CD4-positive, alpha-beta T cell treated with Interferon gamma for 1 hour (primary cell): ENCODE measurements around the gene SERPINB10.
A peak's percentile ranks its signal among the peaks of the same experiment; 100 is the strongest.

Experiments used
- DNase-seq: peaks from one replicate; pipeline ENCODE4 v3.0.0-alpha.2; 2020

The SERPINB10 gene

DNA sequence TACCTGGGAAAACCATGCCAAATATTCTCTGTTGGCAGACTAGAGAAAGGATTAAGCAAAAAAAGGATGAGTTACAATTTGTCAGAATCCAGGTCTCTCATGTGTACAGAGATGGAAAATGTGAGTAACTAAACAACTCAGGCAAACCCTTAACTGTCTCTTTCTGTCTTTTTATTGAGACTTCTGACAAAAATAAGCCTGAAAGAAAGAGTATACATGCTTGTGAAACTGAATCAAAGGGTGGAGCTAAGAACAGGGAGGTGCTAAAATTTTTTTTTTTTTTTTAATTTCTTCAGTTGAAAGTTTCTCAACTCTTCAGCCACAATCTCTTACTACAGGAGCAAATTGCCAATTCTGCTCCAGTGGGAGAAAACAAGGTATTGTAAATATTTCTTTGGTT, at the start of gene SERPINB10:
Gene SERPINB10, plus strand, starts transcription at position 295 of the 400 bp plus-strand sequence. CDS start 7,553 bp downstream, outside the sequence.
- no peak for DNase-seq

- no peak for DNase-seq
These were observed 49.3 kb upstream of the SERPINB10 start for GRCh38 chr18:63858456-63858855.

- peak; percentile 9 for DNase-seq
These were observed 47.8 kb upstream of the SERPINB10 start for GRCh38 chr18:63859781-63860475.

DNA sequence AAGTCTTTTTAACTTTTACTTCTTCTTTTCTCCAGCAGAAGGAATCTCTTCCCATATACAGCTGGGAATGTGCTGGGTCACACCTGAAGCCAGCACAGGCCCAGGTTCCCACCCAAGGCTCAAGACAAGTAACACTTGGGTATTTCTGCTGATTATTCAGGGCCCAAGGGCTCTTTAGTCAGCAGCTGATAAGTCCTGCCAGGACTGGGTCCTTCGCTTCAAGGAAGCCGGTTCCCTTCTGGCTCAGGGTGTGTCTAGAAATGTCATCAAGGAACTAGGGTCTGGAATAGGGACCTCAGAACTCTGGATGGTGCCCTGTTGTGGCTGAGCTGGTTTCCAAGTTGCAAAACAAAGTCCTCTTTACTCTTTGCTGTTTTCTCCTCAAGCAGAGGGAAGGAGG, 47.2 kb upstream of the SERPINB10 start:
- no peak for DNase-seq

DNA sequence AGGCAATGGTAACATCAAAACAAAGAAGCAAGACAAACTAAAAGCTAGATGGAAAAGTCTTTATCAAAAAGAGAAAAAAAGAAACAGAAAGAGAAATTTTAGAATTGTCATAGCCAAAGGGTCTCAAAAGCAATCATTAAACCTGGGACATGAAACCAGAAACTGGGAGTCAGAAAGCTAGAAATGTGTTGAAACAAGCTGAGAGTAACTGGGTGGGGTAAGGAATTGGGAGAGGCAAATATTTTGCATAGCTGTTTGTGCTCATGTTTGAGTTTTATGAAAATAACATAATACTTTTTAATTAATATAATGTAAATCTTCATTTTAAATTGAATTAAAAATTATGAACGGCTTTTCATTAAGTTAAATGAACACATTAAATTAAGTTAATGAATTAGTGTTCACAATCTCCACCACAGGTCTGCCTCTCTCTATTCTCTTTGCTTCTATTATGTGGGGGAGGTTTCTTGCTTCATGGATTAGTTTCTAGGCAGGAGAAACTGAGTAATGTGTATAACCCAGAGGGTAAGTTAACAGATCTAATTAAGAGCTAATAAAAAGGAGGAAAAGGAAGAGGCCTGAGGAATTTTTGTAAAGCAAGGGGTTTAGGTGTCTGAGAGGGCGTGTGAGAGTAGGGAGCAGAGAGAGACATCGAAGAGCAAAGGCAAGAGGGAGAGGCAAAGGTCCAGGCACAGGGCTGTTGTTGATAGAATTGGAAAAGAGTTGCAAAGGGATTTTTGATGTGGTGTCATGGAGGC, 40.2 kb upstream of the SERPINB10 start:
- no peak for DNase-seq

- no peak for DNase-seq
These were observed 39.2 kb upstream of the SERPINB10 start for GRCh38 chr18:63868546-63868945.

- DNase-seq, result peak; percentile 66
These were observed 38.4 kb upstream of the SERPINB10 start for GRCh38 chr18:63869374-63869773.

DNA sequence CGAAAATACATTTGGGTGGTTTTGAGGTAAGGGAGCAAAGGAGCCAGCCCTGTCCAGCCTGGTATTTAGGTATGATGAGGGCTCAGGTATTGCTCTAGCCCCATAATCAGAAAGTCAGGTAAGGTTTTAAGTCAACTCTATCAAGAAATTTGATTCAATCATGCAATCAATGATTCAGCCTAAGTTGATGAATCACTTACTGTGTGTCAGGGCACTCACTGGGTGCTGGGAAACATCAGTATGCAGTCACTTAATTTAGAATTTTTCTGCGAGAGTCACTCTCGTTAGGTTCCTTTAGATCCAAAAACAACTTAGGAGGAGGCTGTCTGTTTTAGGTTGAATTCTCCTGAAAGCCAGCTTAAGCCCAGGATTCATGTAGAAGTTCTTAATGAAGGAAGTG, 37.9 kb upstream of the SERPINB10 start:
- DNase-seq, result no peak

DNA sequence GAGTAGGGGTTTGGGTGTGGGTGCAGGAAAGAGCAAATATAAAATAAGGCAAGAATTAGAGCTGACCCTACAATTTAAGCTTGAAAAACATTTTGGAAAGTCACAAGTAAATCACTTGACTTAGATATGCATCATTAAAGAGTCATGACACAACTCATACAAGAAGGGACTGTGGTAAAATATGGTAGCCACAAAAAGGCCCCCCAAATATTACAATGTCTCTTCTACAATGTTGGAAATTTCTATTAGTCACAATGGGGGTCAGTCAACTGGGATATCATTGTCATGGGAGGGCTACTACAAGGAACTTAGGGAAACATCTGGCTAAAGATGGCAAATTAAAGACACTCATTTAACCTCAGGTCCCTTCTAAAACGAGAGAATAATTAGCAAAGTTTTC, 35.9 kb upstream of the SERPINB10 start:
- no peak for DNase-seq

DNA sequence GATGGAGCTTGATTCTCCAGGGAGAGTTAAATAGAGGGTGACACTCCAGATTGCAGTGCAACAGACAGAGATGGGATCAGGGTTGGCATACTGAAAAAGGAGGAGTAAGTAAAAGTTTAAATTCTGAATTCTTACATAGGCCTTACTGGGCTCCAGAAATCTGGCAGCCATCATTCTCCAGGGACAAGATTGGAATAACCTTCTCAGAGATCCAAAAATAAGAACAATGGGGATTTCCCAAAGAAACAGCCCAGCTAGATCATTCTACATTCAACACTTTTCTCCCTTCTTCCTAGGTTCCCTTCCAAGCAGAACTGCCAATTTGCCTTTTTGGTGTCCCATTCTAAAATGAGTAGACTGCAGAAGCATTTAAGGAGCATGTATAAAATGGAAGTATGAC, 35.2 kb upstream of the SERPINB10 start:
- DNase-seq, result no peak

DNA sequence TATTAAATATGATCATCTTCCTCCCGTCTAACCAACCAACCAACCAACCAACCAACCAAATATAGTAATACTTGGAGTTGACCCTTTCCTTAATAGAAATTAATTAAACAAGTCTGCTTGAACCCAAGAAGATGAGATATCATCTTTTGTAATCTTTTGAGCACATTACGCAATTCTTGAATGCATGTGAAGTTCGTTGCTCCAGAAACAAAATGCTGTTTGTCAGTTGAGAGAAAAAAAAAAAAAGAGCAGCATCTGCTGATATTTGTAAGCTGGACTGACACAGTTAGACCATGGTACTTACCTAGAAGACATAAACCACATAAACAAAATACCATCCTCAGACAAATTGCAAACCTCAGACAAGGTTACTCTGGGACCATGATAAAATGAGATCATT, 29.4 kb upstream of the SERPINB10 start:
- DNase-seq, result no peak

GRCh38 chr18:63878925-63879324, 28.8 kb upstream of the SERPINB10 start:
- DNase-seq, result no peak

- no peak for DNase-seq
These were observed 28.0 kb upstream of the SERPINB10 start for GRCh38 chr18:63879709-63880108.

DNA sequence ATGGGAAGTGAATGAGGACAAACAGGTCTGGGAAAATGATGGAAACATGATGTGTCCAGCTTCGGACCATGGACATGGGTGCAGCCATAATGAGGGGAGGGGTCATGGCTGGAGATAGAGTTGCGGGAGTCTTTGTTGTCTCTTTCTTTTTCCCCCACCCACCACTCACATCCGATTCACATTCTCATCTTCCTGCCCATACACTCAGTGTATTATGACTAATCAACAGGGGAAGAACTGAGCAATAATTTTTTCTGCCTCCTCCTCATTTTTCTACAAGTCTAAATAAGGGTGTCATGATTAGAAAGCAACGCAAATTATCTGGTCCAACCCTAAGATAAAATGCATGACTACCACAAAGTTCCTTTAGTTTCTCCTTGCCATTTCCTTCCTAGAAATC, 25.9 kb upstream of the SERPINB10 start:
- DNase-seq, result no peak

GRCh38 chr18:63882333-63883141, 25.2 kb upstream of the SERPINB10 start:
- no peak for DNase-seq

DNA sequence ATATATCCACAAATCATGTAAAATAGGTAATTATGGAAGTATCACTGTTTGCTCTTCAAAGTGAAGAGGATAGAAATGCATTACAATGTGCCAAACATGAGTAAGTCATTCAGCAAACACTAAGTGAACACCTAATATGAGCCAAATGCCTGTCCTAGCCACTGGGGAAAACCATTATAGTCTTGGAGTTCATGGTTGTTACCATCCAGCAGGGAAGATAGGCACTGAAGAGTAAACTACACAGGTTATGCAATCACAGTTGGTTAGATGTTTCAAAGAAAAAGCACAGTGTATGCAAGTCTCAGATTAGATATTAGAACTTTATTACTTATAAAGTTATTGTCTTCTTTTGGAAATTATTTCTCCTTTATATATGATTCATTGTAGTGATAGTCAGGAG, 24.1 kb upstream of the SERPINB10 start:
- DNase-seq, result no peak

GRCh38 chr18:63887424-63887823, 20.3 kb upstream of the SERPINB10 start, which contains the start of gene SERPINB2:
Gene SERPINB2 (plus strand): TSS chr18:63887705. CDS start chr18:63891445, 3,740 bp downstream.
- DNase-seq, result no peak

- no peak for DNase-seq
These were observed 19.1 kb upstream of the SERPINB10 start for GRCh38 chr18:63888470-63889190.

GRCh38 chr18:63889626-63890025, 18.1 kb upstream of the SERPINB10 start:
- DNase-seq, result no peak

GRCh38 chr18:63890237-63890949, 17.4 kb upstream of the SERPINB10 start:
- no peak for DNase-seq

DNA sequence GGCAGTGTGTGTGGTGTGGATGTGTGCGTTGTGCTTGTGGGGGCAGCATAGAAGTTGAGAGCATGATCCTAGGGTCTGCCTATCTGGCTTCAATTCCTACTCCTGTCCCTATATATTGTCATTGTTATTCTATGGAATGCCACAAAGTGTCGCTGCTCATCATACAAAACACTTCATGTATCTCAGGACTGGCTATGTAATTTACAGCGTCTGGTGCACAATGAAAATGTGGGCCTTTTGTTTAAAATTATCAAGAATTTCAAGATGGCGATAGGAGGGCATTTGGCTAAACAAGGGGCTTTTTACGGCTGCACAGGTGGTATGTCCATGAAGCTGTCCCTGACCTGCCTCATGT, 16.8 kb upstream of the SERPINB10 start:
- DNase-seq, result no peak

GRCh38 chr18:63892566-63892965, 15.2 kb upstream of the SERPINB10 start:
- DNase-seq, result no peak
